Panc1 (cell line): ENCODE results near the gene MC3R. TPM values are rescaled to one million over a fixed set of nuclear protein-coding genes. Genes with fewer than 3 reads are reported as not detected.

ENCODE experiments used
- ATAC-seq: fragments of 200-7000 bp; cut with Tn5 transposase; 2 replicates; pipeline ENCODE4 v1.9.1; 2020; ENCODE audit warnings: mild to moderate bottlenecking, moderate library complexity
- Bru-seq: library from RNA; stranded (reverse); fragments of 400-500 nt; gene quantifications from one replicate; lab custom pipeline; 2021; lab: Mats Ljungman, UMichigan
- BruChase-seq, 2 experiments: library from RNA; stranded (reverse); fragments of 400-500 nt; gene quantifications; one replicate each; lab custom pipeline; 2021; lab: Mats Ljungman, UMichigan
- BruUV-seq: library from RNA; stranded (reverse); fragments of 400-500 nt; replicated peaks from 2 replicates; lab custom pipeline; 2021; lab: Mats Ljungman, UMichigan
- CTCF ChIA-PET: fragments of 300-600 bp; sonication (Branson Sonifier 250); formaldehyde crosslinking; loops from one replicate; lab custom pipeline; 2022; ENCODE audit warnings: antibody characterized with exemption; lab: Charles Lee
- POLR2A ChIA-PET: fragments of 300-600 bp; sonication (Branson Sonifier 250); formaldehyde crosslinking; loops from one replicate; lab custom pipeline; 2022; ENCODE audit warnings: antibody characterized with exemption; lab: Charles Lee
- DNase-seq: peaks from one replicate; pipeline ENCODE4 v3.0.0-alpha.2; 2010; ENCODE audit warnings: low read depth, low spot score
- H3K27ac ChIP-seq: 2 replicates; pipeline ENCODE4 v1.5.1; 2011; ENCODE audit warnings: mild to moderate bottlenecking, low read length, inconsistent platforms
- H3K27me3 ChIP-seq: fragments of 200-500 bp; sonication (Bioruptor generic); 2 replicates; pipeline ENCODE4 v1.6.0; 2014; ENCODE audit warnings: low read length, inconsistent platforms; ENCODE audit not compliant: control insufficient read depth, insufficient read depth
- H3K36me3 ChIP-seq: fragments of 200-500 bp; sonication (Bioruptor generic); 2 replicates; pipeline ENCODE4 v1.5.1; 2014; ENCODE audit warnings: inconsistent platforms, mild to moderate bottlenecking, low read length, moderate library complexity; ENCODE audit not compliant: control insufficient read depth, insufficient read depth
- H3K4me1 ChIP-seq: 2 replicates; pipeline ENCODE4 v1.5.1; 2011; ENCODE audit warnings: inconsistent platforms, mild to moderate bottlenecking, low read length, moderate library complexity; ENCODE audit not compliant: control insufficient read depth, insufficient read depth
- H3K4me3 ChIP-seq, 2 experiments: 2 replicates each; pipeline ENCODE4 v1.5.1; 2011 to 2012; ENCODE audit warnings: low read depth in 2 of 2, low read length in 2 of 2, mild to moderate bottlenecking in 2 of 2, inconsistent platforms in 1 of 2, moderate library complexity in 1 of 2
- H3K9me3 ChIP-seq: fragments of 200-500 bp; sonication (Bioruptor generic); 2 replicates; pipeline ENCODE4 v1.5.1; 2014; ENCODE audit warnings: low read depth, mild to moderate bottlenecking, inconsistent platforms, low read length, moderate library complexity; ENCODE audit not compliant: control insufficient read depth, insufficient read depth
- POLR2AphosphoS5 ChIP-seq: IDR thresholded peaks from 2 replicates; pipeline ENCODE4 v1.6.1; 2012; ENCODE audit warnings: mild to moderate bottlenecking, low read depth, low read length, moderate library complexity
- SIN3A ChIP-seq: IDR thresholded peaks from 2 replicates; pipeline ENCODE4 v1.6.1; 2012; ENCODE audit warnings: low read depth, mild to moderate bottlenecking, low read length, moderate library complexity, borderline replicate concordance; ENCODE audit not compliant: insufficient read depth
- TCF7L2 ChIP-seq: IDR thresholded peaks from 2 replicates; pipeline ENCODE4 v1.6.1; 2011; ENCODE audit warnings: mild to moderate bottlenecking, low read depth, low read length, inconsistent platforms
- in situ Hi-C: cut with HindIII; loops from 2 replicates; pipeline ENCODE4 v1.10.0; 2016; ENCODE audit warnings: low sequenced_read_pairs, low pct_unique_long_range_greater_than_20kb
- intact Hi-C: fragments of 100-400 bp; cut with micrococcal nuclease; formaldehyde crosslinking; loops from one replicate; pipeline ENCODE4 v1.10.0; 2022; ENCODE audit not compliant: unreplicated experiment
- long read RNA-seq: library from polyadenylated mRNA; unstranded; transcript quantifications from one replicate; pipeline ENCODE4 v2.0.0, GENCODE V29; 2021; ENCODE audit not compliant: unreplicated experiment
- polyA plus RNA-seq: library from polyadenylated mRNA; unstranded; fragments of >200 nt; gene quantifications from one replicate; pipeline ENCODE4 v1.2.1, GENCODE V29; 2012; ENCODE audit warnings: missing spikeins; ENCODE audit not compliant: insufficient read length
- total RNA-seq: library from RNA; stranded (reverse); gene quantifications from one replicate; pipeline ENCODE4 v1.2.1, GENCODE V29; 2021; ENCODE audit not compliant: unreplicated experiment
- TF ChIP-seq, protein P1 (sequence below), 2 experiments: IDR thresholded peaks; 2 replicates each; pipeline ENCODE4 v1.6.1; 2011 to 2012; ENCODE audit warnings: low read depth in 2 of 2, control low read depth in 1 of 2, low read length in 1 of 2, mild to moderate bottlenecking in 1 of 2, moderate library complexity in 1 of 2; ENCODE audit not compliant: insufficient read depth in 1 of 2
- TF ChIP-seq, protein P2 (sequence below): fragments of 450-650 bp; IDR thresholded peaks from 2 replicates; pipeline ENCODE4 v1.5.1; 2017; ENCODE audit warnings: mild to moderate bottlenecking

Gene MC3R
- total RNA-seq (not detected), Bru-seq, nascent RNA (not detected), BruChase-seq, experiment 1, labeled RNA remaining after a 2-hour chase (not detected), BruChase-seq, experiment 2, labeled RNA remaining after a 6-hour chase (not detected)
- not detected for polyA plus RNA-seq
- long read RNA-seq = 0 reads

DNA sequence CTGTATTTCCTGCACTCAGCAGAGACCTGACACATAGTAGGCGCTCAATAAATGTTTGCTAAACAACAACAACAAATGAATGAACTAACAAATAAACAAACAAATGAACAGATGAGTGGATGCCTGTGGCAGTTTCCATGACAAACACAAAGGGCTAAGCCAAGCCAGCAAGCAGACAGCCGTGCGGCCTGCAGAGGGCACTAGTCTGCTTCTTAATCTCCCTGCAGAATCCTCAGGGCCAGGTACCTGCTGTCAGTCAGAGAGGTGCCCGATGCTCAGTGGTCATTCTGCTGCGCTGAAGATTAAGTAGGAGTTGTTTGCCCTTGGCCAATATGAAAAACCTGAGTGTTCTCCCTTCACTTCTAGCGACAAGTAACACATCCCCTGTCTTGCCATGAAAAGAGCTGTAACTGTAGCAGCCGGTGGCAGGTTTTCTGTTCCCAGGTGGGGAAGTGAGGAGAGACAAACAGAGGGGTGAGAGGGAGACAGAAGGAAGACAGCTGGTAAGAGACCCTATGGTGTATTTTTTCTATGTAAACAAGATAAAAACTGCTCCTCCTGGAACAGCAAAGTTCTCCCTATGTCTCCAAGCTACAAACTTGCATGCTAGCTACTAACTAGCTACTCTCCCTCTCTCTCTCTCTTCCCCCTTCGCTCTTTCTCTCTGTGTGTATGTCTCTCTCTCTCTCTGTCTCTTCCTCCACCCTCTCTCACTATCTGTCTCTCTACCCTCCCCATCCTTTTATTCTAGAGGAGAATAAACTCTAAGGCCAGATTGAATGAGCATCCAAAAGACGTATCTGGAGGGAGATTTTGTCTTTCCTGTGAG lies at the start of gene MC3R:
Gene MC3R (plus strand): TSS at position 779 of the 829 bp plus-strand sequence. CDS start 112 bp downstream, outside the sequence.
- Histone ChIP-seq H3K4me3 (no peak within 1 kb of the TSS), H3K36me3 (no peaks in the 10 kb centered on the region), H3K4me1 (no peaks in the 10 kb centered on the region), H3K27me3 (peaks cover 5% of the 10 kb centered on the region), H3K27ac (no peak within 1 kb of the TSS), H3K9me3 (no peaks in the 10 kb centered on the region)
- POLR2A ChIA-PET = no interaction called here
- DNase-seq = peak; percentile 30
- CTCF ChIA-PET = interaction anchor here (1.0 kb wide), 1 partner anchor 96 kb away, joined by 4 read pairs; no protein-coding TSS in a partner anchor
- TF ChIP-seq, protein P1, sequence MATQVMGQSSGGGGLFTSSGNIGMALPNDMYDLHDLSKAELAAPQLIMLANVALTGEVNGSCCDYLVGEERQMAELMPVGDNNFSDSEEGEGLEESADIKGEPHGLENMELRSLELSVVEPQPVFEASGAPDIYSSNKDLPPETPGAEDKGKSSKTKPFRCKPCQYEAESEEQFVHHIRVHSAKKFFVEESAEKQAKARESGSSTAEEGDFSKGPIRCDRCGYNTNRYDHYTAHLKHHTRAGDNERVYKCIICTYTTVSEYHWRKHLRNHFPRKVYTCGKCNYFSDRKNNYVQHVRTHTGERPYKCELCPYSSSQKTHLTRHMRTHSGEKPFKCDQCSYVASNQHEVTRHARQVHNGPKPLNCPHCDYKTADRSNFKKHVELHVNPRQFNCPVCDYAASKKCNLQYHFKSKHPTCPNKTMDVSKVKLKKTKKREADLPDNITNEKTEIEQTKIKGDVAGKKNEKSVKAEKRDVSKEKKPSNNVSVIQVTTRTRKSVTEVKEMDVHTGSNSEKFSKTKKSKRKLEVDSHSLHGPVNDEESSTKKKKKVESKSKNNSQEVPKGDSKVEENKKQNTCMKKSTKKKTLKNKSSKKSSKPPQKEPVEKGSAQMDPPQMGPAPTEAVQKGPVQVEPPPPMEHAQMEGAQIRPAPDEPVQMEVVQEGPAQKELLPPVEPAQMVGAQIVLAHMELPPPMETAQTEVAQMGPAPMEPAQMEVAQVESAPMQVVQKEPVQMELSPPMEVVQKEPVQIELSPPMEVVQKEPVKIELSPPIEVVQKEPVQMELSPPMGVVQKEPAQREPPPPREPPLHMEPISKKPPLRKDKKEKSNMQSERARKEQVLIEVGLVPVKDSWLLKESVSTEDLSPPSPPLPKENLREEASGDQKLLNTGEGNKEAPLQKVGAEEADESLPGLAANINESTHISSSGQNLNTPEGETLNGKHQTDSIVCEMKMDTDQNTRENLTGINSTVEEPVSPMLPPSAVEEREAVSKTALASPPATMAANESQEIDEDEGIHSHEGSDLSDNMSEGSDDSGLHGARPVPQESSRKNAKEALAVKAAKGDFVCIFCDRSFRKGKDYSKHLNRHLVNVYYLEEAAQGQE (IDR thresholded peaks at IDR 0.05; ENCODE audit: insufficient read depth in 1 of 2, low read depth in 2 of 2, low read length in 1 of 2) = no peak
- TF ChIP-seq POLR2AphosphoS5 = no peak
- no peak for TF ChIP-seq TCF7L2
- TF ChIP-seq, protein P2, sequence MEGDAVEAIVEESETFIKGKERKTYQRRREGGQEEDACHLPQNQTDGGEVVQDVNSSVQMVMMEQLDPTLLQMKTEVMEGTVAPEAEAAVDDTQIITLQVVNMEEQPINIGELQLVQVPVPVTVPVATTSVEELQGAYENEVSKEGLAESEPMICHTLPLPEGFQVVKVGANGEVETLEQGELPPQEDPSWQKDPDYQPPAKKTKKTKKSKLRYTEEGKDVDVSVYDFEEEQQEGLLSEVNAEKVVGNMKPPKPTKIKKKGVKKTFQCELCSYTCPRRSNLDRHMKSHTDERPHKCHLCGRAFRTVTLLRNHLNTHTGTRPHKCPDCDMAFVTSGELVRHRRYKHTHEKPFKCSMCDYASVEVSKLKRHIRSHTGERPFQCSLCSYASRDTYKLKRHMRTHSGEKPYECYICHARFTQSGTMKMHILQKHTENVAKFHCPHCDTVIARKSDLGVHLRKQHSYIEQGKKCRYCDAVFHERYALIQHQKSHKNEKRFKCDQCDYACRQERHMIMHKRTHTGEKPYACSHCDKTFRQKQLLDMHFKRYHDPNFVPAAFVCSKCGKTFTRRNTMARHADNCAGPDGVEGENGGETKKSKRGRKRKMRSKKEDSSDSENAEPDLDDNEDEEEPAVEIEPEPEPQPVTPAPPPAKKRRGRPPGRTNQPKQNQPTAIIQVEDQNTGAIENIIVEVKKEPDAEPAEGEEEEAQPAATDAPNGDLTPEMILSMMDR = peak; percentile 87
- no peak for TF ChIP-seq SIN3A
- in situ Hi-C loops (no loop called here), intact Hi-C loops (loop anchor here (2.0 kb wide), 1 partner anchor 95 kb away; no protein-coding TSS in a partner anchor)
- BruUV-seq = no TSS peak
- ATAC-seq = peak; percentile 91

DNA sequence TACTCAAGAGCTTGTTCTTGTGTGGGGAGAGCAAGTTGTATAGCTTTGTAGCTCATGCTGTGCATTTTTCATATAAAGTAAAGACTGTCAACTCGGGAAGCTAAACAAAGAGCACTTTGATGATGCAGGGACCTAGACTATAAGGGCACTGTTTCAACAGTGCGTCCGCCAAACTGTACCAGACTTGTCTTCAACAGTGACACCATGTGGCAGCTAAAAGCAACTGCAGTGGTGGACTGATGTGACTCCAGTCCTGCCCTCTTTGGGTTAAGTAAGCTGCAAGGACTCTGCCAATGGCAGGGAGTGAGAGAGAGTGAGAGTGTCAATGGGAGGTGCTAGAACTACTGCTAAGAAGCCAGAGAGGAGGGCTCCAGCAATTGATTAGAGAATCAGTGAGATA lies 48.1 kb upstream of the MC3R start:
- Histone ChIP-seq H3K36me3 (no peaks in the 10 kb centered on the region), H3K27ac (no peak overlapping the region), H3K4me1 (no peaks in the 10 kb centered on the region), H3K4me3 (no peak overlapping the region), H3K27me3 (no peaks in the 10 kb centered on the region), H3K9me3 (peaks cover 5% of the 10 kb centered on the region; the same call in 1 of the 2 replicates)
- no TSS peak for BruUV-seq
- in situ Hi-C loops (no loop called here), intact Hi-C loops (no loop called here)
- ChIA-PET CTCF (no interaction called here), POLR2A (no interaction called here)
- TF ChIP-seq, protein P2 = peak; percentile 44
- no peak for TF ChIP-seq SIN3A
- no peak for ATAC-seq
- no peak for DNase-seq
